Loucy (cell line): ENCODE data around the gene LRRC66.

Experiments
- H2AFZ ChIP-seq: fragments of 200-600 bp; sonication (generic); 2 replicates; pipeline ENCODE4 v1.6.0; 2016; ENCODE audit warnings: antibody characterized with exemption, mild to moderate bottlenecking, low read length, moderate library complexity
- H3F3A ChIP-seq: fragments of 200-600 bp; 2 replicates; pipeline ENCODE4 v1.6.0; 2016; ENCODE audit warnings: antibody characterized with exemption, low read depth, mild to moderate bottlenecking
- H3K27me3 ChIP-seq: fragments of 200-600 bp; sonication (generic); 2 replicates; pipeline ENCODE4 v1.6.1; 2014; ENCODE audit warnings: low read length, mild to moderate bottlenecking; ENCODE audit not compliant: insufficient read depth, poor library complexity, severe bottlenecking
- H3K36me3 ChIP-seq: fragments of 200-600 bp; sonication (generic); 2 replicates; pipeline ENCODE4 v1.6.1; 2016; ENCODE audit warnings: low read length; ENCODE audit not compliant: insufficient read depth
- H3K4me1 ChIP-seq: fragments of 200-600 bp; sonication (generic); 2 replicates; pipeline ENCODE4 v1.5.1; 2014; ENCODE audit warnings: low read length, mild to moderate bottlenecking; ENCODE audit not compliant: insufficient read depth, poor library complexity, severe bottlenecking
- H3K4me2 ChIP-seq: fragments of 200-600 bp; sonication (generic); 2 replicates; pipeline ENCODE4 v1.6.0; 2014; ENCODE audit warnings: antibody characterized with exemption, low read length, low read depth, mild to moderate bottlenecking; ENCODE audit not compliant: poor library complexity, severe bottlenecking
- H3K4me3 ChIP-seq: fragments of 200-600 bp; sonication (generic); 2 replicates; pipeline ENCODE4 v1.5.1; 2014; ENCODE audit warnings: low read length, mild to moderate bottlenecking, mixed read lengths; ENCODE audit not compliant: poor library complexity, severe bottlenecking
- H3K79me2 ChIP-seq: fragments of 200-600 bp; sonication (generic); 2 replicates; pipeline ENCODE4 v1.6.1; 2014; ENCODE audit warnings: low read length; ENCODE audit not compliant: insufficient read depth
- H3K9ac ChIP-seq: fragments of 200-600 bp; sonication (generic); 2 replicates; pipeline ENCODE4 v1.6.0; 2014; ENCODE audit warnings: mild to moderate bottlenecking, low read depth, low read length, moderate library complexity; ENCODE audit not compliant: poor library complexity, severe bottlenecking
- H3K9me2 ChIP-seq: fragments of 200-600 bp; sonication (generic); replicated peaks from 2 replicates; pipeline ENCODE4 v1.6.1; 2016; ENCODE audit warnings: low read depth, low read length, mixed read lengths
- H3K9me3 ChIP-seq: fragments of 200-600 bp; sonication (generic); 2 replicates; pipeline ENCODE4 v1.6.1; 2014; ENCODE audit warnings: mild to moderate bottlenecking, antibody characterized with exemption, low read length, low read depth; ENCODE audit not compliant: insufficient read depth
- H4K20me1 ChIP-seq: fragments of 200-600 bp; sonication (generic); 2 replicates; pipeline ENCODE4 v1.6.0; 2014; ENCODE audit warnings: antibody characterized with exemption, low read length, mild to moderate bottlenecking; ENCODE audit not compliant: insufficient read depth, poor library complexity, severe bottlenecking
- EZH2phosphoT487 ChIP-seq: fragments of 200-600 bp; IDR thresholded peaks from 2 replicates; pipeline ENCODE4 v1.6.1; 2018; ENCODE audit warnings: antibody characterized with exemption, mild to moderate bottlenecking, moderate library complexity, borderline replicate concordance
- TF ChIP-seq, protein P1 (sequence below): fragments of 200-600 bp; sonication (generic); conservative IDR thresholded peaks from 2 replicates; pipeline ENCODE4 v1.5.1; 2014; ENCODE audit warnings: mild to moderate bottlenecking, antibody characterized with exemption, low read length

Gene LRRC66

GRCh38 chr4:52052475-52052780 is 32.3 kb upstream of the LRRC66 start:
- Histone ChIP-seq H3K9me3 (no peaks in the 10 kb centered on the region; the same call in 1 of the 2 replicates), H3K9me2 (no peaks in the 10 kb centered on the region), H3K4me1 (no peaks in the 10 kb centered on the region), H3K27me3 (no peaks in the 10 kb centered on the region), H3F3A (no peaks in the 10 kb centered on the region), H3K36me3 (no peaks in the 10 kb centered on the region), H3K79me2 (no peaks in the 10 kb centered on the region), H4K20me1 (no peaks in the 10 kb centered on the region), H2AFZ (no peak overlapping the region), H3K9ac (no peak overlapping the region), H3K4me2 (no peak overlapping the region), H3K4me3 (no peak overlapping the region)
- TF ChIP-seq EZH2phosphoT487 = no peak
- TF ChIP-seq, protein P1, sequence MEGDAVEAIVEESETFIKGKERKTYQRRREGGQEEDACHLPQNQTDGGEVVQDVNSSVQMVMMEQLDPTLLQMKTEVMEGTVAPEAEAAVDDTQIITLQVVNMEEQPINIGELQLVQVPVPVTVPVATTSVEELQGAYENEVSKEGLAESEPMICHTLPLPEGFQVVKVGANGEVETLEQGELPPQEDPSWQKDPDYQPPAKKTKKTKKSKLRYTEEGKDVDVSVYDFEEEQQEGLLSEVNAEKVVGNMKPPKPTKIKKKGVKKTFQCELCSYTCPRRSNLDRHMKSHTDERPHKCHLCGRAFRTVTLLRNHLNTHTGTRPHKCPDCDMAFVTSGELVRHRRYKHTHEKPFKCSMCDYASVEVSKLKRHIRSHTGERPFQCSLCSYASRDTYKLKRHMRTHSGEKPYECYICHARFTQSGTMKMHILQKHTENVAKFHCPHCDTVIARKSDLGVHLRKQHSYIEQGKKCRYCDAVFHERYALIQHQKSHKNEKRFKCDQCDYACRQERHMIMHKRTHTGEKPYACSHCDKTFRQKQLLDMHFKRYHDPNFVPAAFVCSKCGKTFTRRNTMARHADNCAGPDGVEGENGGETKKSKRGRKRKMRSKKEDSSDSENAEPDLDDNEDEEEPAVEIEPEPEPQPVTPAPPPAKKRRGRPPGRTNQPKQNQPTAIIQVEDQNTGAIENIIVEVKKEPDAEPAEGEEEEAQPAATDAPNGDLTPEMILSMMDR = no peak

- Histone ChIP-seq H3K4me2 (no peak overlapping the region), H4K20me1 (no peaks in the 10 kb centered on the region), H3K36me3 (no peaks in the 10 kb centered on the region), H3K79me2 (no peaks in the 10 kb centered on the region), H3F3A (no peaks in the 10 kb centered on the region), H3K9me2 (no peaks in the 10 kb centered on the region), H2AFZ (no peak overlapping the region), H3K4me3 (no peak overlapping the region), H3K27me3 (no peaks in the 10 kb centered on the region), H3K9ac (no peak overlapping the region), H3K4me1 (no peaks in the 10 kb centered on the region), H3K9me3 (no peaks in the 10 kb centered on the region; the same call in 1 of the 2 replicates)
- TF ChIP-seq, protein P1 = no peak
- TF ChIP-seq EZH2phosphoT487 = no peak
These were observed 31.7 kb upstream of the LRRC66 start for GRCh38 chr4:52051615-52052474.

- TF ChIP-seq EZH2phosphoT487 = no peak
- TF ChIP-seq, protein P1 = no peak
- no peaks in the 10 kb centered on the region for H4K20me1 ChIP-seq
- H3K36me3 ChIP-seq = no peaks in the 10 kb centered on the region
- H2AFZ ChIP-seq = no peak within 1 kb of the TSS
- H3F3A ChIP-seq = no peaks in the 10 kb centered on the region
- no peak within 1 kb of the TSS for H3K9ac ChIP-seq
- no peaks in the 10 kb centered on the region for H3K4me1 ChIP-seq
- no peak within 1 kb of the TSS for H3K4me2 ChIP-seq
- H3K27me3 ChIP-seq = no peaks in the 10 kb centered on the region
- no peaks in the 10 kb centered on the region; the same call in 1 of the 2 replicates for H3K9me3 ChIP-seq
- no peak within 1 kb of the TSS for H3K4me3 ChIP-seq
- no peaks in the 10 kb centered on the region for H3K9me2 ChIP-seq
- no peaks in the 10 kb centered on the region for H3K79me2 ChIP-seq
These were observed 31.1 kb upstream of the LRRC66 start, which contains the start of gene SPATA18 for GRCh38 chr4:52051213-52051614. SPATA18 (plus strand) TSS chr4:52051304; CDS start chr4:52051705, 401 bp downstream.
